Panc1 (cell line): ENCODE measurements around the gene AGAP2.

Source experiments
- CTCF ChIP-seq: fragments of 450-650 bp; IDR thresholded peaks from 2 replicates; pipeline ENCODE4 v1.5.1; 2017; ENCODE audit warnings: mild to moderate bottlenecking
- POLR2AphosphoS5 ChIP-seq: IDR thresholded peaks from 2 replicates; pipeline ENCODE4 v1.6.1; 2012; ENCODE audit warnings: mild to moderate bottlenecking, low read depth, low read length, moderate library complexity
- REST ChIP-seq, 2 experiments: IDR thresholded peaks; 2 replicates each; pipeline ENCODE4 v1.6.1; 2011 to 2012; ENCODE audit warnings: low read depth in 2 of 2, control low read depth in 1 of 2, low read length in 1 of 2, mild to moderate bottlenecking in 1 of 2, moderate library complexity in 1 of 2; ENCODE audit not compliant: insufficient read depth in 1 of 2

- no peak for TF ChIP-seq CTCF
- no peak for TF ChIP-seq REST (IDR thresholded peaks at IDR 0.05; ENCODE audit: insufficient read depth in 1 of 2, low read depth in 2 of 2, low read length in 1 of 2)
- no peak for TF ChIP-seq POLR2AphosphoS5
These were observed 12.7 kb downstream of the AGAP2 start for GRCh38 chr12:57725851-57726150.
